WTC11 (cell line): ENCODE data around the gene LRRFIP1. TPM values are rescaled to one million over a fixed set of nuclear protein-coding genes. Genes with fewer than 3 reads are reported as not detected.

Experiments used
- ATAC-seq: fragments of 200-7000 bp; cut with Tn5 transposase; 2 replicates; pipeline ENCODE4 v1.10.0; 2021; ENCODE audit warnings: mild to moderate bottlenecking, moderate library complexity
- CTCF ChIA-PET: fragments of 300-600 bp; sonication (Branson Sonifier 250); formaldehyde crosslinking; loops from one replicate; lab custom pipeline; 2021; ENCODE audit warnings: antibody characterized with exemption; lab: Charles Lee
- POLR2A ChIA-PET: fragments of 350-600 bp; sonication (Branson Sonifier 250); formaldehyde crosslinking; loops from one replicate; lab custom pipeline; 2021; ENCODE audit warnings: antibody characterized with exemption; lab: Charles Lee
- DNase-seq: peaks from one replicate; pipeline ENCODE4 v3.0.0; 2021; ENCODE audit warnings: low spot score
- H3K27ac Mint-ChIP-seq: 2 replicates; pipeline ENCODE4 v1.8.0; 2021; ENCODE audit warnings: mixed read lengths
- H3K27me3 Mint-ChIP-seq: 2 replicates; pipeline ENCODE4 v1.8.0; 2021; ENCODE audit warnings: low read depth, mild to moderate bottlenecking, moderate library complexity, mixed read lengths
- H3K36me3 Mint-ChIP-seq: 2 replicates; pipeline ENCODE4 v1.8.0; 2021; ENCODE audit warnings: mixed read lengths
- H3K4me1 Mint-ChIP-seq: 2 replicates; pipeline ENCODE4 v1.8.0; 2022; ENCODE audit warnings: mixed read lengths
- H3K4me3 Mint-ChIP-seq: 2 replicates; pipeline ENCODE4 v1.8.0; 2021; ENCODE audit warnings: mild to moderate bottlenecking, moderate library complexity, mixed read lengths
- H3K9me3 Mint-ChIP-seq: 2 replicates; pipeline ENCODE4 v1.8.0; 2021; ENCODE audit warnings: mixed read lengths
- ATF1 ChIP-seq: sonication (generic); formaldehyde crosslinking; IDR thresholded peaks from 2 replicates; pipeline ENCODE4 v1.8.1; 2023; ENCODE audit warnings: mild to moderate bottlenecking, moderate library complexity, missing genetic modification reagents
- CBFB ChIP-seq: sonication (generic); formaldehyde crosslinking; IDR thresholded peaks from 2 replicates; pipeline ENCODE4 v1.8.1; 2022; ENCODE audit warnings: mild to moderate bottlenecking, low read depth, missing genetic modification reagents
- ERG ChIP-seq: fragments of 250-450 bp; sonication (Bioruptor Pico); IDR thresholded peaks from 2 replicates; pipeline ENCODE4 v1.8.0; 2021; ENCODE audit warnings: mild to moderate bottlenecking
- ESRRA ChIP-seq: sonication (generic); formaldehyde crosslinking; IDR thresholded peaks from 2 replicates; pipeline ENCODE4 v1.8.1; 2022; ENCODE audit warnings: mild to moderate bottlenecking, missing genetic modification reagents, borderline replicate concordance
- GABPB1 ChIP-seq: sonication (generic); formaldehyde crosslinking; IDR thresholded peaks from 2 replicates; pipeline ENCODE4 v1.8.1; 2023; ENCODE audit warnings: mild to moderate bottlenecking, missing genetic modification reagents
- GRHL2 ChIP-seq: fragments of 250-450 bp; sonication (Bioruptor Pico); IDR thresholded peaks from 2 replicates; pipeline ENCODE4 v1.8.0; 2022; ENCODE audit warnings: mild to moderate bottlenecking, moderate library complexity; ENCODE audit not compliant: insufficient replicate concordance, severe bottlenecking
- HMGXB4 ChIP-seq: sonication (generic); formaldehyde crosslinking; IDR thresholded peaks from 2 replicates; pipeline ENCODE4 v1.8.1; 2023; ENCODE audit warnings: mild to moderate bottlenecking, moderate library complexity, missing genetic modification reagents
- IRF1 ChIP-seq: sonication (generic); formaldehyde crosslinking; IDR thresholded peaks from 2 replicates; pipeline ENCODE4 v1.8.0; 2023; ENCODE audit warnings: missing genetic modification reagents
- JAZF1 ChIP-seq: fragments of 250-450 bp; sonication (Bioruptor Pico); IDR thresholded peaks from 2 replicates; pipeline ENCODE4 v1.9.0; 2021; ENCODE audit warnings: moderate library complexity, mild to moderate bottlenecking, inconsistent platforms
- PRRX2 ChIP-seq: fragments of 250-450 bp; sonication (Bioruptor Pico); IDR thresholded peaks from 2 replicates; pipeline ENCODE4 v1.8.0; 2021; ENCODE audit warnings: mild to moderate bottlenecking
- SMAD3 ChIP-seq: sonication (generic); formaldehyde crosslinking; IDR thresholded peaks from 2 replicates; pipeline ENCODE4 v1.8.0; 2022; ENCODE audit warnings: missing genetic modification reagents, mild to moderate bottlenecking, borderline replicate concordance
- SMAD4 ChIP-seq: sonication (generic); formaldehyde crosslinking; IDR thresholded peaks from 2 replicates; pipeline ENCODE4 v1.8.0; 2022; ENCODE audit warnings: mild to moderate bottlenecking, missing genetic modification reagents
- SOX15 ChIP-seq: fragments of 250-450 bp; sonication (Bioruptor Pico); IDR thresholded peaks from 2 replicates; pipeline ENCODE4 v1.9.0; 2021; ENCODE audit warnings: mild to moderate bottlenecking
- TEAD1 ChIP-seq: sonication (generic); formaldehyde crosslinking; IDR thresholded peaks from 2 replicates; pipeline ENCODE4 v1.8.0; 2022; ENCODE audit warnings: mild to moderate bottlenecking, missing genetic modification reagents
- TP53 ChIP-seq: sonication (generic); formaldehyde crosslinking; IDR thresholded peaks from 2 replicates; pipeline ENCODE4 v1.8.1; 2023; ENCODE audit warnings: mild to moderate bottlenecking, missing genetic modification reagents
- ZBTB21 ChIP-seq: sonication (generic); formaldehyde crosslinking; IDR thresholded peaks from 2 replicates; pipeline ENCODE4 v1.8.1; 2023; ENCODE audit warnings: mild to moderate bottlenecking, missing genetic modification reagents, borderline replicate concordance
- ZNF512 ChIP-seq: sonication (generic); formaldehyde crosslinking; IDR thresholded peaks from 2 replicates; pipeline ENCODE4 v1.8.1; 2022; ENCODE audit warnings: missing genetic modification reagents, borderline replicate concordance
- total RNA-seq: library from RNA; stranded (reverse); gene quantifications from 3 replicates; pipeline ENCODE4 v1.2.3, GENCODE V29; 2021

The LRRFIP1 gene
- total RNA-seq, 1 experiment from 2014 or later, result 88.4 TPM

- no peak overlapping the region for H3K4me3 Mint-ChIP-seq
- H3K36me3 Mint-ChIP-seq, result peaks cover 13% of the 10 kb centered on the region
- peak overlapping the region; percentile 95 for H3K27ac Mint-ChIP-seq
- DNase-seq, result no peak
- no peaks in the 10 kb centered on the region for H3K27me3 Mint-ChIP-seq
- no peaks in the 10 kb centered on the region for H3K9me3 Mint-ChIP-seq
- H3K4me1 Mint-ChIP-seq, result peaks cover 71% of the 10 kb centered on the region
- TF ChIP-seq ZBTB21 (CRISPR knock-in tag) (no peak), ZNF512 (no peak), SMAD3 (CRISPR knock-in tag) (no peak), TEAD1 (CRISPR knock-in tag) (no peak), PRRX2 (CRISPR knock-in tag) (no peak), CBFB (CRISPR knock-in tag) (no peak), IRF1 (no peak), GRHL2 (CRISPR knock-in tag) (no peak), ESRRA (CRISPR knock-in tag) (no peak), TP53 (CRISPR knock-in tag) (no peak), ATF1 (CRISPR knock-in tag) (no peak), GABPB1 (CRISPR knock-in tag) (no peak), SMAD4 (CRISPR knock-in tag) (no peak), HMGXB4 (CRISPR knock-in tag) (no peak)
- POLR2A ChIA-PET, result no interaction called here
- CTCF ChIA-PET, result interaction anchor here (0.9 to 4.4 kb wide), 9 partner anchors 9 to 220 kb away, joined by 3 to 14 read pairs (median 5); no protein-coding TSS in a partner anchor
- peak; percentile 32; the same call in 1 of the 2 replicates for ATAC-seq
These were observed 105.5 kb downstream of the LRRFIP1 start for GRCh38 chr2:237732790-237733381.

GRCh38 chr2:237733677-237734300 is 106.4 kb downstream of the LRRFIP1 start:
- no peaks in the 10 kb centered on the region for H3K9me3 Mint-ChIP-seq
- H3K36me3 Mint-ChIP-seq, result peaks cover 15% of the 10 kb centered on the region
- H3K27me3 Mint-ChIP-seq, result no peaks in the 10 kb centered on the region
- TF ChIP-seq GABPB1 (CRISPR knock-in tag) (peak; percentile 66; the same call in 1 of the 2 replicates), ERG (CRISPR knock-in tag) (no peak), ZBTB21 (CRISPR knock-in tag) (no peak), SOX15 (no peak), SMAD4 (CRISPR knock-in tag) (no peak), JAZF1 (CRISPR knock-in tag) (no peak)
- ATAC-seq (peak; percentile 65), DNase-seq (peak; percentile 25)
- H3K4me1 Mint-ChIP-seq, result peaks cover 73% of the 10 kb centered on the region
- CTCF ChIA-PET, result interaction anchor here (0.6 to 4.4 kb wide), 12 partner anchors 11 to 1898 kb away, joined by 3 to 14 read pairs (median 4); no protein-coding TSS in a partner anchor
- POLR2A ChIA-PET, result interaction anchor here (0.6 kb wide), 4 partner anchors 18 to 125 kb away, joined by 3 to 5 read pairs (median 4); no protein-coding TSS in a partner anchor
- H3K4me3 Mint-ChIP-seq, result peak overlapping the region; percentile 24; the same call in 1 of the 2 replicates
- peak overlapping the region; percentile 95 for H3K27ac Mint-ChIP-seq
